OCI-LY1 (cell line): ENCODE measurements around the gene RBP3.

ENCODE experiments used
- H2AFZ ChIP-seq: fragments of 200-600 bp; sonication (generic), shearing (Covaris generic); 2 replicates; pipeline ENCODE4 v1.6.0; 2014; ENCODE audit warnings: antibody characterized with exemption, mild to moderate bottlenecking, low read length
- H3F3A ChIP-seq: fragments of 200-600 bp; sonication (generic), shearing (Covaris generic); 2 replicates; pipeline ENCODE4 v1.6.0; 2014; ENCODE audit warnings: mild to moderate bottlenecking, antibody characterized with exemption, low read length, moderate library complexity; ENCODE audit not compliant: insufficient read depth
- H3K27ac ChIP-seq: fragments of 200-600 bp; sonication (generic); 2 replicates; pipeline ENCODE4 v1.5.1; 2014; ENCODE audit warnings: low read length, mixed run types, mild to moderate bottlenecking, low read depth; ENCODE audit not compliant: poor library complexity, severe bottlenecking
- H3K27me3 ChIP-seq: fragments of 200-600 bp; sonication (generic); 2 replicates; pipeline ENCODE4 v1.6.0; 2014; ENCODE audit warnings: antibody characterized with exemption, mild to moderate bottlenecking, low read length, moderate library complexity; ENCODE audit not compliant: insufficient read depth
- H3K36me3 ChIP-seq: fragments of 200-600 bp; sonication (generic); 2 replicates; pipeline ENCODE4 v1.6.1; 2014; ENCODE audit warnings: mild to moderate bottlenecking, antibody characterized with exemption, low read length, moderate library complexity, mixed read lengths; ENCODE audit not compliant: insufficient read depth
- H3K4me1 ChIP-seq: fragments of 200-600 bp; sonication (generic); 2 replicates; pipeline ENCODE4 v1.5.1; 2014; ENCODE audit warnings: mild to moderate bottlenecking, low read length, moderate library complexity; ENCODE audit not compliant: insufficient read depth, severe bottlenecking
- H3K4me2 ChIP-seq: fragments of 200-600 bp; sonication (generic), shearing (Covaris generic); 2 replicates; pipeline ENCODE4 v1.6.1; 2014; ENCODE audit warnings: low read length
- H3K4me3 ChIP-seq: fragments of 200-600 bp; sonication (generic); 2 replicates; pipeline ENCODE4 v1.5.1; 2014; ENCODE audit warnings: low read length, low read depth, mild to moderate bottlenecking, mixed read lengths; ENCODE audit not compliant: poor library complexity, severe bottlenecking
- H3K79me2 ChIP-seq: fragments of 200-600 bp; shearing (Covaris generic); 2 replicates; pipeline ENCODE4 v1.6.1; 2016; ENCODE audit warnings: mixed run types, low read length, mixed read lengths; ENCODE audit not compliant: insufficient read depth
- H3K9ac ChIP-seq: fragments of 200-600 bp; sonication (generic), shearing (Covaris generic); 2 replicates; pipeline ENCODE4 v1.6.1; 2014; ENCODE audit warnings: mild to moderate bottlenecking, low read length, mixed read lengths
- H3K9me2 ChIP-seq: fragments of 200-600 bp; sonication (generic), shearing (Covaris generic); 2 replicates; pipeline ENCODE4 v1.6.1; 2014; ENCODE audit warnings: low read depth, mild to moderate bottlenecking, low read length, mixed read lengths
- H3K9me3 ChIP-seq: fragments of 200-600 bp; shearing (Covaris generic); 2 replicates; pipeline ENCODE4 v1.6.1; 2014; ENCODE audit warnings: low read length, mixed read lengths
- H4K20me1 ChIP-seq: fragments of 200-600 bp; sonication (generic), shearing (Covaris generic); 2 replicates; pipeline ENCODE4 v1.6.0; 2016; ENCODE audit warnings: mild to moderate bottlenecking, low read length; ENCODE audit not compliant: insufficient read depth
- EZH2 ChIP-seq: fragments of 200-600 bp; sonication (generic), shearing (Covaris generic); IDR thresholded peaks from 2 replicates; pipeline ENCODE4 v1.8.0; 2017; ENCODE audit warnings: borderline replicate concordance, mixed run types, mild to moderate bottlenecking, antibody characterized with exemption, low read length, moderate library complexity, mixed read lengths
- TF ChIP-seq, protein P1 (sequence below): fragments of 200-600 bp; sonication (generic), shearing (Covaris generic); IDR thresholded peaks from 2 replicates; pipeline ENCODE4 v1.5.1; 2017; ENCODE audit warnings: mild to moderate bottlenecking, antibody characterized with exemption, low read length, moderate library complexity, mixed read lengths

The RBP3 gene

DNA sequence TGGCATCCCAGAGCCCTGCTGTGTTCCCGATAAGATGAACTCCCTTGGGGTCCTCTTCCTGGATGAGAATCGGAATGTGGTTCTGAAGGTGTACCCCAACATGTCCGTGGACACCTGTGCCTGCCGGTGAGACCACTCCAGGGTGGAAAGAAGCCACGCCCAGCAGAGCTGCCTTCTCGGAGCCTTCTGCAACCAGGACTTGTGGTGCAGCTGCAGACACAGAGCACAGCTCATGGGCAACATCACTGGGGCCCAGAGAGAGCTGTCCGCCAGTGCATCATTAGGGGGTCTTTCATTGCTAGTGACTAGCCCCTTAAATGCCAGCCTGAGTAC lies 35.5 kb upstream of the RBP3 start:
- Histone ChIP-seq H3K9me3 (no peaks in the 10 kb centered on the region), H3K27me3 (no peaks in the 10 kb centered on the region), H4K20me1 (no peaks in the 10 kb centered on the region), H2AFZ (no peak overlapping the region), H3F3A (no peaks in the 10 kb centered on the region), H3K4me2 (no peak overlapping the region), H3K4me1 (peaks cover 4% of the 10 kb centered on the region), H3K4me3 (no peak overlapping the region), H3K9ac (no peak overlapping the region), H3K9me2 (no peaks in the 10 kb centered on the region), H3K27ac (no peak overlapping the region), H3K36me3 (no peaks in the 10 kb centered on the region), H3K79me2 (no peaks in the 10 kb centered on the region)
- TF ChIP-seq, protein P1, sequence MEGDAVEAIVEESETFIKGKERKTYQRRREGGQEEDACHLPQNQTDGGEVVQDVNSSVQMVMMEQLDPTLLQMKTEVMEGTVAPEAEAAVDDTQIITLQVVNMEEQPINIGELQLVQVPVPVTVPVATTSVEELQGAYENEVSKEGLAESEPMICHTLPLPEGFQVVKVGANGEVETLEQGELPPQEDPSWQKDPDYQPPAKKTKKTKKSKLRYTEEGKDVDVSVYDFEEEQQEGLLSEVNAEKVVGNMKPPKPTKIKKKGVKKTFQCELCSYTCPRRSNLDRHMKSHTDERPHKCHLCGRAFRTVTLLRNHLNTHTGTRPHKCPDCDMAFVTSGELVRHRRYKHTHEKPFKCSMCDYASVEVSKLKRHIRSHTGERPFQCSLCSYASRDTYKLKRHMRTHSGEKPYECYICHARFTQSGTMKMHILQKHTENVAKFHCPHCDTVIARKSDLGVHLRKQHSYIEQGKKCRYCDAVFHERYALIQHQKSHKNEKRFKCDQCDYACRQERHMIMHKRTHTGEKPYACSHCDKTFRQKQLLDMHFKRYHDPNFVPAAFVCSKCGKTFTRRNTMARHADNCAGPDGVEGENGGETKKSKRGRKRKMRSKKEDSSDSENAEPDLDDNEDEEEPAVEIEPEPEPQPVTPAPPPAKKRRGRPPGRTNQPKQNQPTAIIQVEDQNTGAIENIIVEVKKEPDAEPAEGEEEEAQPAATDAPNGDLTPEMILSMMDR = no peak
- no peak for TF ChIP-seq EZH2

DNA sequence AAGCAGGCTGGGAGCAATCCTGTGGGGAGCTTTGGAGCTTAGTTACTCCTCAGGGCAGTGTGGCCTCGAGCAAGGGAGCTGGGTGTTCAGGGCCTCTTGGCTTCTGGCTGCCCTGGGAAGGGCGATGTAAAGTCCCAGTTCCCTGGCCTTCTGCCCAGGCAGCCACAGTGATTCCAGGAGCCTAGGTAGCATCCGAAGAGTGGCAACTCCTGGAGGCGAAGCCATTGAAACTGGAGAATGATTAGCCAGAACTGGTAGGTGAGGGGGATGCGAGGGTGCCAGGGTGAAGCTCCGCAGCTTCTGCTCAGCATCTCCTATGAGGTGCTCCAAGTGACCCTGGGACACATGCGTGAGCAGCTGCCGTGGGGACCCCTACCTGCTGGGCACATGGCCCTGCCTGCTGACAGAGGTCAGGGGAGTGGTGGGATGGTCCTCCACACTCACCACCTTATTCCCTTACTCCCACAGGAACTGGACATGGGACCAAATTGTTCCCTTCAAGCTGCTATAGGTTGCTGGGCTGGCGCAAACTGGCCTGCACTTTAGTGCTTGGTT lies 33.7 kb upstream of the RBP3 start:
- no peaks in the 10 kb centered on the region for H3K9me3 ChIP-seq
- no peak overlapping the region for H3K9ac ChIP-seq
- no peaks in the 10 kb centered on the region for H3F3A ChIP-seq
- H4K20me1 ChIP-seq = no peaks in the 10 kb centered on the region
- no peak overlapping the region for H3K4me3 ChIP-seq
- H3K27ac ChIP-seq = no peak overlapping the region
- H3K36me3 ChIP-seq = no peaks in the 10 kb centered on the region
- H3K4me2 ChIP-seq = no peak overlapping the region
- H3K4me1 ChIP-seq = peaks cover 4% of the 10 kb centered on the region
- no peak overlapping the region for H2AFZ ChIP-seq
- TF ChIP-seq, protein P1 = no peak
- no peak for TF ChIP-seq EZH2
- no peaks in the 10 kb centered on the region for H3K79me2 ChIP-seq
- H3K27me3 ChIP-seq = no peaks in the 10 kb centered on the region
- H3K9me2 ChIP-seq = no peaks in the 10 kb centered on the region

DNA sequence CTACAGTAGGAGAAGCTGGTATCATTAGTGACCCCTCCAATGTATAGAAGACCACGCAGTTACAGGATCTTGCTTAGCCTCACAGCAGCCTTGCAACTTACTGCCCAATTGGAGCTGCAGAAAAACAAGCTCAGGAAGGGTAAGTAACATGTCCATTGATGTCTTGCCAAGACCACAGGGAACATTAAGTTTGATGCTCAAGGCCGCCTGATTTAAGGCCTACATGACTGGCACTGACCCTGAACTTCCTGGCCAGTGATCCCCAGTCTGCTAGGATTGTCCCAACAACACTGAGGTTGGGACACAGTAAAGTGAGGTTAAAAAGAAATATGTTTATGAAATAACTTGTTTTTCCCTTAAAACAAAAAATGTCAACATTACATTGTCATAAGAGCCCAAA lies 32.7 kb upstream of the RBP3 start:
- H3K4me3 ChIP-seq = no peak overlapping the region
- H3K9ac ChIP-seq = no peak overlapping the region
- no peak overlapping the region for H2AFZ ChIP-seq
- H3K79me2 ChIP-seq = no peaks in the 10 kb centered on the region
- H3K27me3 ChIP-seq = no peaks in the 10 kb centered on the region
- no peaks in the 10 kb centered on the region for H4K20me1 ChIP-seq
- no peak overlapping the region for H3K4me2 ChIP-seq
- H3K9me3 ChIP-seq = no peaks in the 10 kb centered on the region
- no peaks in the 10 kb centered on the region for H3K9me2 ChIP-seq
- H3K27ac ChIP-seq = no peak overlapping the region
- H3K4me1 ChIP-seq = peaks cover 4% of the 10 kb centered on the region
- H3K36me3 ChIP-seq = no peaks in the 10 kb centered on the region
- H3F3A ChIP-seq = no peaks in the 10 kb centered on the region
- TF ChIP-seq, protein P1 = no peak
- TF ChIP-seq EZH2 = no peak
